Lower lobe of right lung (tissue), 2 donors: ENCODE measurements around the gene GALNT17. TPM values are rescaled to one million over a fixed set of nuclear protein-coding genes. Genes with fewer than 3 reads are reported as not detected.

ENCODE experiments used
- ATAC-seq, 2 donors: fragments of 200-7000 bp; cut with Tn5 transposase; one replicate each; pipeline ENCODE4 v1.9.1; 2020 to 2022; ENCODE audit warnings: mild to moderate bottlenecking in 2 of 2, moderate library complexity in 2 of 2
- DNase-seq: peaks from one replicate; pipeline ENCODE4 v3.0.0-alpha.2; 2020
- H3K27ac ChIP-seq: fragments of 200-600 bp; one replicate; pipeline ENCODE4 v1.8.0; 2022
- H3K27me3 ChIP-seq: fragments of 200-600 bp; one replicate; pipeline ENCODE4 v1.8.0; 2022; ENCODE audit warnings: low read depth
- H3K36me3 ChIP-seq: fragments of 200-600 bp; one replicate; pipeline ENCODE4 v1.8.0; 2022; ENCODE audit warnings: mild to moderate bottlenecking
- H3K4me1 ChIP-seq: fragments of 200-600 bp; one replicate; pipeline ENCODE4 v1.8.0; 2022
- H3K4me3 ChIP-seq: fragments of 200-600 bp; one replicate; pipeline ENCODE4 v1.8.0; 2022; ENCODE audit warnings: mild to moderate bottlenecking
- H3K9me3 ChIP-seq: fragments of 200-600 bp; one replicate; pipeline ENCODE4 v1.8.0; 2022
- intact Hi-C: fragments of 100-400 bp; cut with DNase I; formaldehyde crosslinking; loops from one replicate; pipeline ENCODE4 v1.11.0; 2022
- total RNA-seq: library from RNA; stranded (reverse); fragmentation: NEBNext Ultra II Directional; extraction: Animal tissue kit (Norgen Biotek cat#: 25700); gene quantifications from one replicate; pipeline ENCODE4 v1.2.1, GENCODE V29; 2021
- TF ChIP-seq, protein P1 (sequence below): fragments of 200-600 bp; IDR thresholded peaks from one replicate; pipeline ENCODE4 v1.8.0; 2022; ENCODE audit warnings: antibody characterized with exemption, mild to moderate bottlenecking
- donor health status: DM: no; HTN: yes; CAD: no; lungs with severe emphysema.

GALNT17 gene
- total RNA-seq, 1 donor from 2014 or later = 6.6 TPM

DNA sequence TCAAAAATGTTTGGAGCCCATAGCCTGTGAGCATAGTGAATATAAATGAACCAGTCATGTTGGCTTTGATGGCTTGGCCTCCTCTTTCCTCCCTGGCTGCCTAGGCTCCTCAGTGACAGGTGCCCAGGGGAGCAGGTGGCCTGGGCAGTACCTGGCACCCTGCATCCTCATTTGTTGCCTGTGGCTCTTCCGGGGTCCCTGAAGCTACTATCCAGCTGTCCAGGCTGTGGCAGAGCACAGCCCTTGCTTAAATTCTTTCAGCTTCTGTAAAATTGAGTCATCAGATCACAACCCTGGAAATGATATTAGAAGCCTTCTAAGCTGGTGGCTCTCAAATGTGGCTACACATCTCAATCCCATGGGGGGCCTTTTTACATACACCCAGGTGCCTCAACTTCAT lies 525.4 kb downstream of the GALNT17 start:
- Histone ChIP-seq H3K27ac (no peak overlapping the region), H3K36me3 (no peaks in the 10 kb centered on the region), H3K4me3 (no peak overlapping the region), H3K27me3 (no peaks in the 10 kb centered on the region), H3K9me3 (no peaks in the 10 kb centered on the region), H3K4me1 (no peaks in the 10 kb centered on the region)
- intact Hi-C loops = no loop called here
- no peak for DNase-seq
- TF ChIP-seq, protein P1, sequence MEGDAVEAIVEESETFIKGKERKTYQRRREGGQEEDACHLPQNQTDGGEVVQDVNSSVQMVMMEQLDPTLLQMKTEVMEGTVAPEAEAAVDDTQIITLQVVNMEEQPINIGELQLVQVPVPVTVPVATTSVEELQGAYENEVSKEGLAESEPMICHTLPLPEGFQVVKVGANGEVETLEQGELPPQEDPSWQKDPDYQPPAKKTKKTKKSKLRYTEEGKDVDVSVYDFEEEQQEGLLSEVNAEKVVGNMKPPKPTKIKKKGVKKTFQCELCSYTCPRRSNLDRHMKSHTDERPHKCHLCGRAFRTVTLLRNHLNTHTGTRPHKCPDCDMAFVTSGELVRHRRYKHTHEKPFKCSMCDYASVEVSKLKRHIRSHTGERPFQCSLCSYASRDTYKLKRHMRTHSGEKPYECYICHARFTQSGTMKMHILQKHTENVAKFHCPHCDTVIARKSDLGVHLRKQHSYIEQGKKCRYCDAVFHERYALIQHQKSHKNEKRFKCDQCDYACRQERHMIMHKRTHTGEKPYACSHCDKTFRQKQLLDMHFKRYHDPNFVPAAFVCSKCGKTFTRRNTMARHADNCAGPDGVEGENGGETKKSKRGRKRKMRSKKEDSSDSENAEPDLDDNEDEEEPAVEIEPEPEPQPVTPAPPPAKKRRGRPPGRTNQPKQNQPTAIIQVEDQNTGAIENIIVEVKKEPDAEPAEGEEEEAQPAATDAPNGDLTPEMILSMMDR = no peak
- no peak for ATAC-seq

DNA sequence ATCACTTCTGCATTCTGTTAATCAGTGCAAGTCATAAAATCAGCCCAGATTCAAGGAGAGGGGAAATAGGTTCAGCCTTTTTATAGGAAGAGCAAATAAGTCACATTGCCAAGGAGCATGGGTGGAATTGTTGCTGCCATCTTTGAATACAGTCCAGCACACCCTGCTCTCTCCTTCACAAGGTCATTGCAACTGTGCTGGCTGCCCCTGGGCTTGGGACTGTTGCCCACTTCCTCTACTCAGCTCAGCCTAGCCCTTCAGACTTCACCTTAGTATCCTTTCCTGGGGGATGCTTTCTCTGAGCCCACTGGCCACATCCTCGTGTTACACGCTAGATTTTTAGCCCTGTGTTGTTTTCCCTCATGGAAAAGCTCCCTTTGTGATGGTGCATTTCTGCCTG lies 527.7 kb downstream of the GALNT17 start:
- TF ChIP-seq, protein P1 = no peak
- H3K4me1 ChIP-seq = no peaks in the 10 kb centered on the region
- intact Hi-C loops = no loop called here
- no peaks in the 10 kb centered on the region for H3K9me3 ChIP-seq
- no peaks in the 10 kb centered on the region for H3K27me3 ChIP-seq
- ATAC-seq = no peak
- DNase-seq = no peak
- H3K36me3 ChIP-seq = no peaks in the 10 kb centered on the region
- H3K4me3 ChIP-seq = no peak overlapping the region
- H3K27ac ChIP-seq = no peak overlapping the region

DNA sequence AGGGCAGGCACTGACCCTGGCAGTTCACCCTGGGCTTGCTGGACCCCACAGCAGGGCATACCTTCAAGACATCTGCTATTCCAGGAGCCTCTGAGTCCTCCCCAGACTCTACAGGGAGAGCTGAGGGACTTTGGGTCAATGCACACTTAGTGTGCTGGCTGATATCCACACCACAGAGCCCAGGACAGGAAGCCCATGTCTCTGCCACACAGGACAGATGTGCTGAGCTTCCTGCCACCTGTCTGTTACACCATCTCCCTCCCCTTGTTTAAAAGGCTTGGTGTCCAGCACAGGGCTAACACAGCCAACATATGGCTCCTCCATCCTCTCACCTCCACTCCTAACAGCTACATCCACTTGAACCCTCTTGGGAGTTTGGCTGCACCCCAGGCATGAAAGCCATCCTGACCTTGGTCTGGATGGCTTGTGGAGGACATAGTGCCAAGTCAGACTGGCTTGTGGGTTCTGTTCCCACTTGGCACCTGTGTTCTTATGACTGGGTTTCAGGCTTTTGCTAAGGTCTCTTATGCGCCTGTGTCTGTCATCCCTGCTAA lies 529.8 kb downstream of the GALNT17 start:
- intact Hi-C loops = no loop called here
- DNase-seq = no peak

DNA sequence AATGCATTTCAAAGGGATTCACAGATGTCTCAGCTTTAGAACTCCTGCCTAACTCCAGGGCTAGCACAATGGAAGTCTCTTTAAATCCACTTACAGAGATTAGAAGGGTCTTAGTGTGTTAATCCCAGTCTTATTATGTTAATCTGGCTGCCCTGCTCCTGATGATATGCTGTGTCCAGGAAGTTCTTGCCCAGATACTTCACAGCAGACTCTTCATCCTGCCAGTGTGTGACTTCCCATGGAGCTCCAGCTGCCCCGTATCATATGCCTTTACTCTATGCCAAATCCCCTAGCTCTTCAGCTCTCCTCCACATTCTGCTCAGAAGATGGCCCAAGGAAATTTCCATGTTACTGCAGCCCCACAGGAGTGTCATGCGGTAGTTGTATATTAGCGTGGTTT lies 533.8 kb downstream of the GALNT17 start:
- DNase-seq (no peak), ATAC-seq (no peak)
- no peaks in the 10 kb centered on the region for H3K27me3 ChIP-seq
- no peaks in the 10 kb centered on the region for H3K36me3 ChIP-seq
- H3K4me3 ChIP-seq = no peak overlapping the region
- intact Hi-C loops = no loop called here
- H3K9me3 ChIP-seq = no peaks in the 10 kb centered on the region
- TF ChIP-seq, protein P1 = no peak
- H3K27ac ChIP-seq = no peak overlapping the region
- H3K4me1 ChIP-seq = no peaks in the 10 kb centered on the region

More for the DNA sequence above, 529.8 kb downstream of the GALNT17 start:
- Histone ChIP-seq H3K36me3 (no peaks in the 10 kb centered on the region), H3K4me3 (no peak overlapping the region), H3K4me1 (no peaks in the 10 kb centered on the region), H3K27ac (no peak overlapping the region), H3K27me3 (no peaks in the 10 kb centered on the region), H3K9me3 (no peaks in the 10 kb centered on the region)
- TF ChIP-seq, protein P1 = no peak
- ATAC-seq = no peak

DNA sequence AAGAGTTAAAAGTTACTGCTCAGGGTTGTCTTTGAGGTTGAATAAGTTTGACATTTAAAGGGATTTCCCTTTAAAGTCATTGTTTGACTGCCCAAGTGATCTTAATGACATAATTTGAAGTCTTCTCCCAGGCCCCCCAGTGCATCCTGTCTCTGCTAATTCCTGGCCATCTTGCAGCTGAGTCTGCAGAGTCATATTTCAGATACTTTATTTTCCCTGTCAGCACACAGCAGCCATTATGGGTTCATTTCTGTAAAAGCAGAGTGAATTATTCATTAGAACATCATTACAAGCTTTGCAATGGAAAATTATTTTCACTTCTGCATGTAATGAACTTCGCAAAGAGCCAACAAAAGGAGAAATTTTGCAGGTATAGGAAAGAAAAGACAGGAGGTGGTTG lies 536.6 kb downstream of the GALNT17 start:
- Histone ChIP-seq H3K9me3 (no peaks in the 10 kb centered on the region), H3K27ac (no peak overlapping the region), H3K36me3 (no peaks in the 10 kb centered on the region), H3K27me3 (no peaks in the 10 kb centered on the region), H3K4me1 (no peaks in the 10 kb centered on the region), H3K4me3 (no peak overlapping the region)
- intact Hi-C loops = no loop called here
- DNase-seq = no peak
- ATAC-seq = no peak
- TF ChIP-seq, protein P1 = no peak

DNA sequence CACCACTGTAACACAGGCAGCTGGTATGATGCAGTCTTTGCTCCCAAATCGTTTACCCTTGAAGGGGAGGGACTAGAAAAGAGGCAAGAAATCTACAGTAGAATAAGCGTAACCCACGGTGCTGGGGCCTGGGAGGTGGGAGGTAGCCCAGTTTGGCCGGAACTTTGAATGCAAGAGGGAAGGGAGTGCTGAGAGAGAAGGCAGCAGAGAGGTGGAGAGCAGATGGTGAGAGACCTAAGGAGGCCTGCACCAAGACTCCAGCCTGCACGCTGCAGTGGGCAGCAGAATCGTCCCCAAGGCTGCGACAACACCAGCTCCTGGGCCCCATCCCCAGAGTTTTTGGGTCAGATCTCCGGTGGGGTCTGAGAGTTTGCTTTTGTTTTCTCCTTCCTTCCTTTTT lies 547.5 kb downstream of the GALNT17 start:
- intact Hi-C loops = no loop called here

More for the DNA sequence above, 547.5 kb downstream of the GALNT17 start:
- H3K4me3 ChIP-seq = no peak overlapping the region
- H3K27me3 ChIP-seq = no peaks in the 10 kb centered on the region
- no peaks in the 10 kb centered on the region for H3K9me3 ChIP-seq
- H3K36me3 ChIP-seq = no peaks in the 10 kb centered on the region
- H3K27ac ChIP-seq = no peak overlapping the region
- H3K4me1 ChIP-seq = no peaks in the 10 kb centered on the region
- ATAC-seq (no peak), DNase-seq (no peak)
- TF ChIP-seq, protein P1 = no peak
